Measurements from ENCODE around the gene CPSF7. TPM values are rescaled to one million over a fixed set of nuclear protein-coding genes. Genes with fewer than 3 reads are reported as not detected.

CPSF7 gene
- total RNA-seq, 1 experiment from 2014 or later = 51.1 TPM

GRCh38 chr11:61445516-61445915 is 15.7 kb upstream of the CPSF7 start:
- Histone ChIP-seq H4K20me1 (ENCODE audit: low read length) (no peaks in the 10 kb centered on the region), H3K27ac (ENCODE audit: low read length) (no peak overlapping the region), H3K4me3 (ENCODE audit: low read length) (no peak overlapping the region), H3K79me2 (ENCODE audit: low read length) (peaks cover 26% of the 10 kb centered on the region; the same call in 1 of the 2 replicates), H3K4me2 (ENCODE audit: low read length) (no peak overlapping the region), H3K27me3 (ENCODE audit: low read length) (no peaks in the 10 kb centered on the region), H3F3A (ENCODE audit: low read length, unreplicated experiment) (peaks cover 9% of the 10 kb centered on the region), H3K9me2 (replicated peaks; ENCODE audit: low read length) (no peaks in the 10 kb centered on the region), H3K4me1 (ENCODE audit: insufficient read depth, low read length) (0 out of 2 replicates have a peak, but pooled peaks cover 3% of the 10 kb centered on the region), H3K9ac (ENCODE audit: low read length) (no peak overlapping the region), H3K9me3 (ENCODE audit: low read length) (no peaks in the 10 kb centered on the region), H2AFZ (ENCODE audit: low read length) (no peak overlapping the region), H3K36me3 (ENCODE audit: low read depth, low read length) (peaks cover 54% of the 10 kb centered on the region)
- POLR2A ChIA-PET (ENCODE audit: unreplicated experiment) = no interaction called here
- CTCF ChIA-PET = interaction anchor here (0.6 to 1.7 kb wide), 16 partner anchors 11 to 1146 kb away, joined by 3 to 12 read pairs (median 4); no protein-coding TSS in a partner anchor
- no TSS peak for BruUV-seq (replicated peaks)
- DNase-seq (no peak), ATAC-seq (no peak)
- no peak for TF ChIP-seq CTCF (conservative IDR thresholded peaks at IDR 0.05; ENCODE audit: low read depth, low read length)
- no peak for TF ChIP-seq EZH2 (IDR thresholded peaks at IDR 0.05; ENCODE audit: low read length, unreplicated experiment)
- no peak for TF ChIP-seq EZH2phosphoT487 (IDR thresholded peaks at IDR 0.05; ENCODE audit: borderline replicate concordance, low read length)
- intact Hi-C loops (cut with micrococcal nuclease) = no loop called here

- no peak overlapping the region for H3K4me2 ChIP-seq (ENCODE audit: low read length)
- no peaks in the 10 kb centered on the region for H3K9me2 ChIP-seq (replicated peaks; ENCODE audit: low read length)
- H4K20me1 ChIP-seq (ENCODE audit: low read length) = no peaks in the 10 kb centered on the region
- TF ChIP-seq EZH2phosphoT487 (IDR thresholded peaks at IDR 0.05; ENCODE audit: borderline replicate concordance, low read length) = no peak
- no peak for TF ChIP-seq EZH2 (IDR thresholded peaks at IDR 0.05; ENCODE audit: low read length, unreplicated experiment)
- no peak for TF ChIP-seq CTCF (conservative IDR thresholded peaks at IDR 0.05; ENCODE audit: low read depth, low read length)
- H3K27me3 ChIP-seq (ENCODE audit: low read length) = no peaks in the 10 kb centered on the region
- H3K9me3 ChIP-seq (ENCODE audit: low read length) = no peaks in the 10 kb centered on the region
- no peak overlapping the region for H3K9ac ChIP-seq (ENCODE audit: low read length)
- H3K27ac ChIP-seq (ENCODE audit: low read length) = no peak overlapping the region
- intact Hi-C loops (cut with micrococcal nuclease) = no loop called here
- peaks cover 9% of the 10 kb centered on the region for H3F3A ChIP-seq (ENCODE audit: low read length, unreplicated experiment)
- CTCF ChIA-PET = no interaction called here
- POLR2A ChIA-PET (ENCODE audit: unreplicated experiment) = no interaction called here
- ATAC-seq = no peak
- H3K4me3 ChIP-seq (ENCODE audit: low read length) = no peak overlapping the region
- peaks cover 57% of the 10 kb centered on the region for H3K36me3 ChIP-seq (ENCODE audit: low read depth, low read length)
- DNase-seq = no peak
- no TSS peak for BruUV-seq (replicated peaks)
- H2AFZ ChIP-seq (ENCODE audit: low read length) = no peak overlapping the region
- peaks cover 36% of the 10 kb centered on the region for H3K79me2 ChIP-seq (ENCODE audit: low read length)
- 0 out of 2 replicates have a peak, but pooled peaks cover 3% of the 10 kb centered on the region for H3K4me1 ChIP-seq (ENCODE audit: insufficient read depth, low read length)
Observed at GRCh38 chr11:61442616-61443015, 12.8 kb upstream of the CPSF7 start.

DNA sequence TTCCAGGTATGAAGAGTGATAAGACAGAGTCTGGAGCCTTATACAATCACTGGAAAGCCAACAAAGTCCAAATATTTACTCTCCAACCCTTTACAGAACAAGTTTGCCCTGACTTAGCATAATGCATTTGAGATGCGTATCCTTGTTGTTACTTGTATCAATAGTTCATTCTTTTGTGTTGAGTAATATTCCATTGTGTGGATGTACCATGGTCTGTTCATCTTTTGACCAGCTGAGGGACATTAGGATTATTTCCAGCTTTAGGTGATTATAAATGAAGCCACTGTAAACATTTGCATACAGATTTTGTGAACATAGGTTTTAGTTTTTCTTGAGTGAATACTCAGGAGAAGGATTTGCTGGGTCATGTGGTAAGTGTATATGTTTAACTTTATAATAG is 9.8 kb upstream of the CPSF7 start:
- no peaks in the 10 kb centered on the region for H3K27me3 ChIP-seq (ENCODE audit: low read length)
- DNase-seq (no peak), ATAC-seq (no peak)
- BruUV-seq (replicated peaks) = no TSS peak
- CTCF ChIA-PET = no interaction called here
- no peaks in the 10 kb centered on the region for H3K9me2 ChIP-seq (replicated peaks; ENCODE audit: low read length)
- H3K4me2 ChIP-seq (ENCODE audit: low read length) = no peak overlapping the region
- peaks cover 21% of the 10 kb centered on the region for H4K20me1 ChIP-seq (ENCODE audit: low read length)
- H2AFZ ChIP-seq (ENCODE audit: low read length) = no peak overlapping the region
- no peak overlapping the region for H3K4me3 ChIP-seq (ENCODE audit: low read length)
- no peak for TF ChIP-seq EZH2phosphoT487 (IDR thresholded peaks at IDR 0.05; ENCODE audit: borderline replicate concordance, low read length)
- TF ChIP-seq CTCF (conservative IDR thresholded peaks at IDR 0.05; ENCODE audit: low read depth, low read length) = no peak
- no peak for TF ChIP-seq EZH2 (IDR thresholded peaks at IDR 0.05; ENCODE audit: low read length, unreplicated experiment)
- H3K36me3 ChIP-seq (ENCODE audit: low read depth, low read length) = peaks cover 49% of the 10 kb centered on the region
- POLR2A ChIA-PET (ENCODE audit: unreplicated experiment) = no interaction called here
- 0 out of 2 replicates have a peak, but pooled peaks cover 5% of the 10 kb centered on the region for H3K4me1 ChIP-seq (ENCODE audit: insufficient read depth, low read length)
- H3K27ac ChIP-seq (ENCODE audit: low read length) = no peak overlapping the region
- no peaks in the 10 kb centered on the region for H3K9me3 ChIP-seq (ENCODE audit: low read length)
- H3F3A ChIP-seq (ENCODE audit: low read length, unreplicated experiment) = peaks cover 5% of the 10 kb centered on the region
- intact Hi-C loops (cut with micrococcal nuclease) = no loop called here
- H3K79me2 ChIP-seq (ENCODE audit: low read length) = peaks cover 66% of the 10 kb centered on the region
- H3K9ac ChIP-seq (ENCODE audit: low read length) = no peak overlapping the region
